Thymus (tissue), 11 donors: ENCODE results near the gene HDAC7. TPM values are rescaled to one million over a fixed set of nuclear protein-coding genes. Genes with fewer than 3 reads are reported as not detected.
A peak's percentile ranks its signal among the peaks of the same experiment; 100 is the strongest.

Experiments used
- DNase-seq, 9 donors: peaks; one replicate each; pipeline ENCODE4 v3.0.0-alpha.2; 2013; ENCODE audit warnings: low spot score in 9 of 9, low read depth in 6 of 9, missing footprints in 1 of 9
- H3K27ac ChIP-seq, 2 donors: one replicate each; pipeline ENCODE4 v1.5.1; 2013; ENCODE audit warnings: control low read depth in 1 of 2, low read depth in 1 of 2, low read length in 1 of 2, mild to moderate bottlenecking in 1 of 2, moderate library complexity in 1 of 2
- H3K27me3 ChIP-seq, 2 donors: one replicate each; pipeline ENCODE4 v1.5.1; 2013; ENCODE audit warnings: low read length in 1 of 2; ENCODE audit not compliant: control insufficient read depth in 2 of 2, insufficient read depth in 1 of 2
- H3K36me3 ChIP-seq, 2 donors: one replicate each; pipeline ENCODE4 v1.5.1; 2013; ENCODE audit warnings: low read length in 1 of 2, mild to moderate bottlenecking in 1 of 2, moderate library complexity in 1 of 2; ENCODE audit not compliant: control insufficient read depth in 2 of 2, insufficient read depth in 2 of 2
- H3K4me1 ChIP-seq, 2 donors: one replicate each; pipeline ENCODE4 v1.5.1; 2013; ENCODE audit warnings: low read length in 2 of 2; ENCODE audit not compliant: control insufficient read depth in 2 of 2, insufficient read depth in 2 of 2
- H3K4me3 ChIP-seq, 2 donors: one replicate each; pipeline ENCODE4 v1.5.1; 2013; ENCODE audit warnings: low read length in 2 of 2, control low read depth in 1 of 2, mild to moderate bottlenecking in 1 of 2
- H3K9me3 ChIP-seq, 2 donors: one replicate each; pipeline ENCODE4 v1.5.1; 2013; ENCODE audit warnings: low read length in 1 of 2, mild to moderate bottlenecking in 1 of 2; ENCODE audit not compliant: control insufficient read depth in 2 of 2, insufficient read depth in 1 of 2
- WGBS: extraction: QIAGEN DNeasy Blood & Tissue Kit; methylation state at CpG from one replicate; pipeline ENCODE4 v1.1.7; 2013; 5-methylcytosine and 5-hydroxymethylcytosine counted together
- polyA plus RNA-seq: library from polyadenylated mRNA; stranded (reverse); fragments of 200-250 nt; gene quantifications from one replicate; pipeline ENCODE4 v1.2.3, GENCODE V29; 2013
- total RNA-seq: library from RNA; stranded (reverse); fragments of 120-200 nt; gene quantifications from one replicate; pipeline ENCODE4 v1.2.4, GENCODE V29; 2013
- donor health status: healthy.

HDAC7 gene
- total and polyA plus RNA-seq, 2 donors, result 67.7 to 130 TPM

GRCh38 chr12:47825173-47825639, 5.5 kb upstream of the HDAC7 start:
- peak overlapping the region; percentile 90 to 94 for H3K27ac ChIP-seq
- H3K36me3 ChIP-seq, result no peaks in the 10 kb centered on the region
- H3K9me3 ChIP-seq, result no peaks in the 10 kb centered on the region
- no peak overlapping the region for H3K4me3 ChIP-seq
- H3K27me3 ChIP-seq, result no peaks in the 10 kb centered on the region
- peak in 1 of 9 donors; percentile 10 for DNase-seq
- 89% methylated on average over 6 of the region's 6 CpGs for WGBS
- peaks cover 88 to 99% of the 10 kb centered on the region in 2 donors for H3K4me1 ChIP-seq

DNA sequence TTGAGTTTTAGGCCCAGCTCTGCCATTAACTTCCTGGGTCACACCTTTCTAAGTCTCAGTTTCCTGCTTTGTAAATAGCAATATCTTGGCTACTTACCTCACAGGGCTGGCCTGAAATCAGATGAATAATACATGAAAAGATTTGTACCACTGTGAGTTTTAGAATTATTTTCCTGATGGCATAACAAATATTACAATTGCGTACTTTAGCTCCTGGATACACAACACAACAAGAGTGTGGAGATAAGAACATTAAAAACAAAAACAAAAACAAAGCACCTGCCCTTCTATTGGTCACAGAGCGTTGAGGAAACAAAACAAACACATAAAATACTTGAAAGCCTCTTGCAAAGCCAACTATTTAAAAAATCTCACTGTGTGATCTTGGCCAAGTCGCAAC, 4.9 kb upstream of the HDAC7 start:
- no peaks in the 10 kb centered on the region for H3K36me3 ChIP-seq
- WGBS, result 78% methylated on average over 3 of the region's 3 CpGs
- DNase-seq, result no peak

DNA sequence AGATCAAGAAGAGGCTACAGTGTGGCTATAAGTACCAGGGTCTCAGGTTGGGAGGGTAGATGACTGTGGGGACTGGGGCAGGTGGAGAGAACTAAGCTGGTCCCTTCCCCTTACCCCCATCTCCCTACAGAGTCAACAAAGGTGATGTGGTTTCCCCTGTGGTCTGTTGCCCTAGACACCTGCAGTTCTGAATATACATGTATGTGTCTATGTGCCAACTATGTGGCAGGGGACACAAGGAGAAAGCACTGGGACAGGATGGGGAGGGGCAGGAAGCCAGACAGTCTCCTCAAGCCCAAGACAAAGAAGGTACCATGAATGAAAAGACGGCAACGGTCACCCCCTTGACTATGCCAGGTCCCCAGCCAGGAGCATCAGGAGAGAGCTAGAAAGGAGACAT, 4.5 kb upstream of the HDAC7 start:
- DNase-seq, result peak in 8 of 9 donors; percentile 74 to 97 (median 90)
- no peaks in the 10 kb centered on the region for H3K36me3 ChIP-seq

More for the DNA sequence above, 4.9 kb upstream of the HDAC7 start:
- Histone ChIP-seq H3K27me3 (no peaks in the 10 kb centered on the region), H3K9me3 (no peaks in the 10 kb centered on the region), H3K4me1 (peaks cover 83 to 95% of the 10 kb centered on the region in 2 donors), H3K27ac (peak overlapping the region; percentile 90 to 94), H3K4me3 (no peak overlapping the region)

DNA sequence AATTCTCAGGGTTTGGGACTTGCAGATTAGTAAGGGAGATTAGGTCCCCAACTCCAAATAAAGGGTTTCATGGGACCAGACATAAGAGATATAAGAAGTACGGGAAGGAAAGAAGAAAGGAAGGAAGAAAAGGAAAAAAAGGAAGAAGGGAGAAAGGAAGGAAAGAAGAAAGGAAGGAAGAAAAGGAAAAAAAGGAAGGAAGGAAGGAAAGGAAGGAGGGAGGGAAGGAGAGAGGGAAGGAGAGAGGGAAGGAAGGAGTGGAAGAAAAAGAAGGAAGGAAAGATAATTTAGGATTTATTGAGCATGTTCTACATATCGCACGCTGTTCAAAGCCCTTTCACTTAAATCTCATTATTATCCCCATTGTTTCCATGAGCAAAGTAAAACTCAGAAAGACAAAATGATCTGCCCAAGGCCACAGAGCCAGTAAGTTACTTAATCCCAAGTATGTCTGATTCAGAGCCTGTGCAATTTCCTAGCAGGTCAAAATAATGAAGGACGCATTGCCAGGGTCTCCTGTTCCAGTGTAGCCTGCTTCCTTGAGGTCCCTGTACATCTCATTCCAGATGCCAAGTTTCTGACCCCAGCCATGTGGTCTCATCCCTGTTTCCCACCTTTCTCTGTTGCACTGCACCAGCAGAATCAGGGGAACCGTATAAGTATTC, 3.9 kb upstream of the HDAC7 start:
- Histone ChIP-seq H3K27ac (peak overlapping the region; percentile 90 to 94), H3K4me3 (peak overlapping the region; percentile 8 to 26), H3K9me3 (no peaks in the 10 kb centered on the region), H3K27me3 (no peaks in the 10 kb centered on the region), H3K4me1 (peaks cover 73 to 84% of the 10 kb centered on the region in 2 donors), H3K36me3 (peaks cover 0 to under 1% of the 10 kb centered on the region in 2 donors)
- WGBS, result 87% methylated on average over 5 of the region's 5 CpGs
- DNase-seq, result peak in 1 of 9 donors; percentile 17

More for the DNA sequence above, 4.5 kb upstream of the HDAC7 start:
- Histone ChIP-seq H3K9me3 (no peaks in the 10 kb centered on the region), H3K4me3 (peak overlapping the region; percentile 8 to 26), H3K27ac (peak overlapping the region; percentile 90 to 94), H3K27me3 (no peaks in the 10 kb centered on the region), H3K4me1 (peaks cover 79 to 91% of the 10 kb centered on the region in 2 donors)
- 12% methylated on average over 2 of the region's 2 CpGs for WGBS

- WGBS, result 96% methylated on average over 3 of the region's 3 CpGs
- Histone ChIP-seq H3K4me1 (peaks cover 67 to 82% of the 10 kb centered on the region in 2 donors), H3K36me3 (peaks cover 7% of the 10 kb centered on the region in 2 donors), H3K9me3 (no peaks in the 10 kb centered on the region), H3K27ac (peak overlapping the region; percentile 84 to 94), H3K4me3 (no peak overlapping the region), H3K27me3 (no peaks in the 10 kb centered on the region)
- peak in 1 of 9 donors; percentile 13 for DNase-seq
Observed at GRCh38 chr12:47822863-47823262, 3.2 kb upstream of the HDAC7 start.

- WGBS, result 73% methylated on average over 2 of the region's 2 CpGs
- no peaks in the 10 kb centered on the region for H3K9me3 ChIP-seq
- H3K4me1 ChIP-seq, result peaks cover 66 to 82% of the 10 kb centered on the region in 2 donors
- H3K4me3 ChIP-seq, result no peak overlapping the region
- H3K27ac ChIP-seq, result peak overlapping the region; percentile 84 to 94
- no peaks in the 10 kb centered on the region for H3K27me3 ChIP-seq
- DNase-seq, result peak in 1 of 9 donors; percentile 31
- peaks cover 8 to 11% of the 10 kb centered on the region in 2 donors for H3K36me3 ChIP-seq
Observed at GRCh38 chr12:47822401-47822800, 2.7 kb upstream of the HDAC7 start.

GRCh38 chr12:47821346-47821706, 1.6 kb upstream of the HDAC7 start:
- H3K36me3 ChIP-seq, result peaks cover 8 to 16% of the 10 kb centered on the region in 2 donors
- no peaks in the 10 kb centered on the region for H3K9me3 ChIP-seq
- DNase-seq, result no peak
- H3K4me3 ChIP-seq, result no peak overlapping the region
- no peaks in the 10 kb centered on the region for H3K27me3 ChIP-seq
- peaks cover 59 to 82% of the 10 kb centered on the region in 2 donors for H3K4me1 ChIP-seq
- H3K27ac ChIP-seq, result peak overlapping the region; percentile 11 to 94
- WGBS, result 97% methylated on average over 4 of the region's 4 CpGs

GRCh38 chr12:47820631-47821345, 1.1 kb upstream of the HDAC7 start:
- H3K4me3 ChIP-seq, result peak overlapping the region; percentile 74 to 97
- peaks cover 58 to 82% of the 10 kb centered on the region in 2 donors for H3K4me1 ChIP-seq
- H3K9me3 ChIP-seq, result no peaks in the 10 kb centered on the region
- DNase-seq, result no peak
- WGBS, result 91% methylated on average over 17 of the region's 17 CpGs
- peak overlapping the region; percentile 92 to 94 for H3K27ac ChIP-seq
- H3K27me3 ChIP-seq, result no peaks in the 10 kb centered on the region
- H3K36me3 ChIP-seq, result peaks cover 8 to 20% of the 10 kb centered on the region in 2 donors
